Stimulated activated CD8-positive, alpha-beta memory T cell treated with anti-CD3 and anti-CD28 coated beads, Interleukin-4, amount 100 ng/mL, for 24 hours (primary cell): ENCODE results near the gene CLTB.
"Not testable (repeated sequence)": the region's sequence is repeated elsewhere in the genome, so short reads cannot be mapped to it uniquely, and the experiment has no call there.

Experiments used
- DNase-seq: peaks from one replicate; pipeline ENCODE4 v3.0.0-alpha.2; 2020; ENCODE audit warnings: low read depth

CLTB gene

GRCh38 chr5:176426876-176427275 lies 10.5 kb upstream of the CLTB start:
- no peak for DNase-seq

- DNase-seq, result no peak
These were observed 9.5 kb upstream of the CLTB start for GRCh38 chr5:176425791-176426190.

GRCh38 chr5:176425138-176425537 lies 8.8 kb upstream of the CLTB start:
- no peak for DNase-seq

GRCh38 chr5:176424181-176424580 lies 7.8 kb upstream of the CLTB start:
- no peak for DNase-seq

GRCh38 chr5:176420972-176421544 lies 4.7 kb upstream of the CLTB start:
- DNase-seq, result no peak

GRCh38 chr5:176420086-176420485 lies 3.7 kb upstream of the CLTB start:
- no peak for DNase-seq

GRCh38 chr5:176418251-176418650 lies 1.9 kb upstream of the CLTB start:
- no peak for DNase-seq

GRCh38 chr5:176416965-176417364 lies 626 bp upstream of the CLTB start:
- no peak for DNase-seq

GRCh38 chr5:176415240-176415951 lies 943 bp downstream of the CLTB start:
- no peak for DNase-seq

GRCh38 chr5:176414704-176415103 lies 1.6 kb downstream of the CLTB start:
- DNase-seq, result no peak

- DNase-seq, result no peak
These were observed 2.6 kb downstream of the CLTB start for GRCh38 chr5:176413709-176414191.

- no peak for DNase-seq
These were observed 3.1 kb downstream of the CLTB start for GRCh38 chr5:176413255-176413565.

GRCh38 chr5:176412517-176413254 lies 3.7 kb downstream of the CLTB start:
- no peak for DNase-seq

GRCh38 chr5:176410486-176411180 lies 5.7 kb downstream of the CLTB start:
- DNase-seq, result no peak

GRCh38 chr5:176409765-176410164 lies 6.6 kb downstream of the CLTB start:
- DNase-seq, result no peak

- no peak for DNase-seq
These were observed 7.7 kb downstream of the CLTB start for GRCh38 chr5:176408590-176408989.

- not testable (repeated sequence) for DNase-seq
These were observed 8.1 kb downstream of the CLTB start for GRCh38 chr5:176408252-176408573.

GRCh38 chr5:176407456-176408251 lies 8.7 kb downstream of the CLTB start:
- DNase-seq, result no peak

- no peak for DNase-seq
These were observed 9.8 kb downstream of the CLTB start for GRCh38 chr5:176406436-176407052.

GRCh38 chr5:176405656-176406435 lies 10.5 kb downstream of the CLTB start:
- no peak for DNase-seq
